SJCRH30 (cell line): ENCODE measurements around the gene NDUFV1. TPM values are rescaled to one million over a fixed set of nuclear protein-coding genes. Genes with fewer than 3 reads are reported as not detected.
"Not testable (repeated sequence)": the region's sequence is repeated elsewhere in the genome, so short reads cannot be mapped to it uniquely, and the experiment has no call there.

ENCODE experiments used
- DNase-seq, 2 experiments: peaks; one replicate each; pipeline ENCODE4 v3.0.0-alpha.2; 2015 to 2020
- H3K27ac ChIP-seq: fragments of 250-450 bp; sonication (Bioruptor Pico); 2 replicates; pipeline ENCODE4 v1.5.1; 2020; ENCODE audit warnings: mild to moderate bottlenecking, moderate library complexity
- H3K27me3 ChIP-seq: fragments of 250-450 bp; sonication (Bioruptor Pico); 2 replicates; pipeline ENCODE4 v1.5.1; 2020; ENCODE audit warnings: mild to moderate bottlenecking, moderate library complexity
- H3K36me3 ChIP-seq: fragments of 250-450 bp; sonication (Bioruptor Pico); 2 replicates; pipeline ENCODE4 v1.5.1; 2020; ENCODE audit warnings: mild to moderate bottlenecking, moderate library complexity
- H3K4me1 ChIP-seq: fragments of 250-450 bp; sonication (Bioruptor Pico); 2 replicates; pipeline ENCODE4 v1.5.1; 2020; ENCODE audit warnings: mild to moderate bottlenecking, moderate library complexity
- H3K4me3 ChIP-seq: fragments of 250-450 bp; sonication (Bioruptor Pico); 2 replicates; pipeline ENCODE4 v1.5.1; 2020; ENCODE audit warnings: mild to moderate bottlenecking, moderate library complexity
- H3K9me3 ChIP-seq: fragments of 250-450 bp; sonication (Bioruptor Pico); replicated peaks from 2 replicates; pipeline ENCODE4 v1.5.1; 2020; ENCODE audit warnings: mild to moderate bottlenecking, moderate library complexity
- total RNA-seq: library from RNA; depleted of rRNA; stranded (reverse); fragments of >200 nt; shearing (Covaris generic); gene quantifications from 2 replicates; pipeline ENCODE4 v1.2.3, GENCODE V29; 2014

The NDUFV1 gene
- total RNA-seq, 1 experiment from 2014 or later = 137 TPM

GRCh38 chr11:67611704-67612587 lies 5.2 kb downstream of the NDUFV1 start:
- no peaks in the 10 kb centered on the region for H3K27me3 ChIP-seq
- H3K27ac ChIP-seq = no peak overlapping the region
- no peak overlapping the region for H3K4me3 ChIP-seq
- peaks cover 7% of the 10 kb centered on the region for H3K36me3 ChIP-seq
- DNase-seq = no peak
- no peaks in the 10 kb centered on the region for H3K9me3 ChIP-seq
- peaks cover 6% of the 10 kb centered on the region; the same call in 1 of the 2 replicates for H3K4me1 ChIP-seq

- Histone ChIP-seq H3K36me3 (peaks cover 7% of the 10 kb centered on the region), H3K9me3 (no peaks in the 10 kb centered on the region), H3K27ac (no peak overlapping the region), H3K4me1 (peaks cover 6% of the 10 kb centered on the region; the same call in 1 of the 2 replicates), H3K27me3 (no peaks in the 10 kb centered on the region), H3K4me3 (no peak overlapping the region)
- DNase-seq = no peak
These were observed 6.0 kb downstream of the NDUFV1 start for GRCh38 chr11:67612751-67613150.

GRCh38 chr11:67613313-67613959 lies 6.7 kb downstream of the NDUFV1 start:
- H3K4me3 ChIP-seq = no peak overlapping the region
- no peaks in the 10 kb centered on the region for H3K27me3 ChIP-seq
- H3K36me3 ChIP-seq = peaks cover 6% of the 10 kb centered on the region
- DNase-seq = no peak
- H3K9me3 ChIP-seq = no peaks in the 10 kb centered on the region
- H3K4me1 ChIP-seq = peaks cover 6% of the 10 kb centered on the region; the same call in 1 of the 2 replicates
- H3K27ac ChIP-seq = no peak overlapping the region

GRCh38 chr11:67613960-67614715 lies 7.4 kb downstream of the NDUFV1 start:
- Histone ChIP-seq H3K4me3 (peak overlapping the region; percentile 2; the same call in 1 of the 2 replicates), H3K27me3 (no peaks in the 10 kb centered on the region), H3K9me3 (no peaks in the 10 kb centered on the region), H3K36me3 (no peaks in the 10 kb centered on the region), H3K27ac (no peak overlapping the region), H3K4me1 (peaks cover 6% of the 10 kb centered on the region; the same call in 1 of the 2 replicates)
- DNase-seq = peak; percentile 71 to 77

GRCh38 chr11:67614730-67615714 lies 8.3 kb downstream of the NDUFV1 start:
- Histone ChIP-seq H3K9me3 (no peaks in the 10 kb centered on the region), H3K4me1 (peaks cover 6% of the 10 kb centered on the region; the same call in 1 of the 2 replicates), H3K27me3 (no peaks in the 10 kb centered on the region), H3K27ac (no peak overlapping the region), H3K4me3 (no peak overlapping the region), H3K36me3 (no peaks in the 10 kb centered on the region)
- DNase-seq = peak in 1 of 2 experiments; percentile 45

GRCh38 chr11:67615728-67616430 lies 9.1 kb downstream of the NDUFV1 start:
- H3K36me3 ChIP-seq = no peaks in the 10 kb centered on the region
- H3K27ac ChIP-seq = no peak overlapping the region
- H3K4me3 ChIP-seq = no peak overlapping the region
- DNase-seq = no peak
- H3K27me3 ChIP-seq = no peaks in the 10 kb centered on the region
- no peaks in the 10 kb centered on the region for H3K9me3 ChIP-seq
- peaks cover 6% of the 10 kb centered on the region; the same call in 1 of the 2 replicates for H3K4me1 ChIP-seq

- Histone ChIP-seq H3K9me3 (no peaks in the 10 kb centered on the region), H3K36me3 (no peaks in the 10 kb centered on the region)
- DNase-seq = no peak
These were observed 9.9 kb downstream of the NDUFV1 start for GRCh38 chr11:67616431-67617242.

GRCh38 chr11:67617243-67617953 lies 10.7 kb downstream of the NDUFV1 start:
- H3K27me3 ChIP-seq = no peaks in the 10 kb centered on the region
- H3K9me3 ChIP-seq = no peaks in the 10 kb centered on the region
- H3K4me3 ChIP-seq = no peak overlapping the region
- H3K4me1 ChIP-seq = peaks cover 6% of the 10 kb centered on the region; the same call in 1 of the 2 replicates
- DNase-seq = no peak
- H3K27ac ChIP-seq = no peak overlapping the region
- H3K36me3 ChIP-seq = no peaks in the 10 kb centered on the region

More at GRCh38 chr11:67616431-67617242, 9.9 kb downstream of the NDUFV1 start:
- Histone ChIP-seq H3K4me3 (no peak overlapping the region), H3K27me3 (no peaks in the 10 kb centered on the region), H3K27ac (no peak overlapping the region), H3K4me1 (peaks cover 6% of the 10 kb centered on the region; the same call in 1 of the 2 replicates)

GRCh38 chr11:67618901-67619659 lies 12.3 kb downstream of the NDUFV1 start:
- H3K4me3 ChIP-seq, H3K27me3 ChIP-seq, DNase-seq, H3K36me3 ChIP-seq, H3K27ac ChIP-seq, H3K9me3 ChIP-seq, H3K4me1 ChIP-seq: not testable (repeated sequence)

- not testable (repeated sequence) for H3K9me3 ChIP-seq, H3K36me3 ChIP-seq, H3K27ac ChIP-seq, DNase-seq, H3K4me1 ChIP-seq, H3K27me3 ChIP-seq
- H3K4me3 ChIP-seq = peak overlapping the region; percentile 52
These were observed 13.2 kb downstream of the NDUFV1 start for GRCh38 chr11:67619683-67620618.

GRCh38 chr11:67620621-67621020 lies 13.9 kb downstream of the NDUFV1 start:
- peak; percentile 53 to 63 for DNase-seq
- H3K4me3 ChIP-seq = peak overlapping the region; percentile 52
- not testable (repeated sequence) for H3K4me1 ChIP-seq, H3K27me3 ChIP-seq, H3K27ac ChIP-seq, H3K36me3 ChIP-seq, H3K9me3 ChIP-seq
